CD4-positive, alpha-beta T cell (primary cell): ENCODE data around the gene ZFX. TPM values are rescaled to one million over a fixed set of nuclear protein-coding genes. Genes with fewer than 3 reads are reported as not detected.

Experiments
- ATAC-seq: fragments of 200-7000 bp; cut with Tn5 transposase; one replicate; pipeline ENCODE4 v1.10.0; 2022; ENCODE audit warnings: mild to moderate bottlenecking; ENCODE audit not compliant: poor library complexity
- CTCF ChIA-PET: fragments of 350-600 bp; sonication (Branson Sonifier 250); formaldehyde crosslinking; loops from one replicate; lab custom pipeline; 2021; ENCODE audit warnings: antibody characterized with exemption, inconsistent platforms; lab: Charles Lee
- POLR2A ChIA-PET: fragments of 350-600 bp; sonication (Branson Sonifier 250); formaldehyde crosslinking; loops from one replicate; lab custom pipeline; 2021; ENCODE audit warnings: antibody characterized with exemption, inconsistent platforms; lab: Charles Lee
- DNase-seq, 14 experiments: peaks; one replicate each; pipeline ENCODE4 v3.0.0-alpha.2; 2013 to 2020; ENCODE audit warnings: mixed read lengths in 2 of 14
- H3K27ac ChIP-seq, 2 donors: one replicate each; pipeline versions ENCODE4 v1.5.1 to v1.7.0; 2013; ENCODE audit warnings: low read length in 2 of 2, low read depth in 1 of 2, mild to moderate bottlenecking in 1 of 2
- H3K27me3 ChIP-seq, 2 experiments: 1 replicate in 1 of 2; 2 replicates in 1 of 2; pipeline versions ENCODE4 v1.6.1 to v1.7.0; 2013; ENCODE audit warnings: low read length in 2 of 2, control low read depth in 1 of 2, mild to moderate bottlenecking in 1 of 2, moderate library complexity in 1 of 2; ENCODE audit not compliant: insufficient read depth in 2 of 2, control insufficient read depth in 1 of 2
- H3K36me3 ChIP-seq: one replicate; pipeline ENCODE4 v1.6.1; 2013; ENCODE audit warnings: low read length, control low read depth; ENCODE audit not compliant: insufficient read depth
- H3K4me1 ChIP-seq: one replicate; pipeline ENCODE4 v1.6.1; 2013; ENCODE audit warnings: low read length, control low read depth; ENCODE audit not compliant: insufficient read depth
- H3K4me3 ChIP-seq: one replicate; pipeline ENCODE4 v1.5.1; 2013; ENCODE audit warnings: mild to moderate bottlenecking, low read length, moderate library complexity
- H3K9me3 ChIP-seq, 2 experiments: 1 replicate in 1 of 2; 2 replicates in 1 of 2; pipeline versions ENCODE4 v1.6.1 to v1.7.0; 2013; ENCODE audit warnings: low read length in 2 of 2, mild to moderate bottlenecking in 2 of 2, control low read depth in 1 of 2, moderate library complexity in 1 of 2; ENCODE audit not compliant: control insufficient read depth in 1 of 2, insufficient read depth in 1 of 2
- H3K27ac Mint-ChIP-seq: one replicate; pipeline ENCODE4 v1.8.0; 2020; ENCODE audit warnings: mixed read lengths
- H3K27me3 Mint-ChIP-seq: one replicate; pipeline ENCODE4 v1.8.0; 2021; ENCODE audit warnings: mixed read lengths
- H3K36me3 Mint-ChIP-seq: one replicate; pipeline ENCODE4 v1.8.0; 2021; ENCODE audit warnings: low read depth, mixed read lengths
- H3K4me1 Mint-ChIP-seq: one replicate; pipeline ENCODE4 v1.8.0; 2021; ENCODE audit warnings: low read depth, mixed read lengths
- H3K4me3 Mint-ChIP-seq: one replicate; pipeline ENCODE4 v1.8.0; 2020; ENCODE audit warnings: mild to moderate bottlenecking, mixed read lengths
- H3K9me3 Mint-ChIP-seq: one replicate; pipeline ENCODE4 v1.8.0; 2020; ENCODE audit warnings: mixed read lengths
- CTCF ChIP-seq: fragments of 200-600 bp; IDR thresholded peaks from one replicate; pipeline ENCODE4 v1.8.0; 2022; ENCODE audit warnings: antibody characterized with exemption, mild to moderate bottlenecking
- intact Hi-C, 2 experiments: fragments of 100-400 bp; cut with DNase I in 1 of 2; cut with micrococcal nuclease in 1 of 2; formaldehyde crosslinking; loops; one replicate each; pipeline versions ENCODE4 v1.15.1 to v1.9.0; 2023 to 2025; cut with DNase I, micrococcal nuclease
- total RNA-seq, 174 experiments: library from RNA in 2 of 174; stranded (reverse) in 2 of 174; gene quantifications; one replicate each; pipeline ENCODE4 v1.2.3 and lab custom pipeline; 2021 to 2026

The ZFX gene
- total RNA-seq, 2 experiments from 2014 or later = 44.2 to 50.1 TPM

- Histone ChIP-seq H3K4me3 (no peak overlapping the region), H3K36me3 (peaks cover 19% of the 10 kb centered on the region), H3K27ac (no peak overlapping the region), H3K27me3 (no peaks in the 10 kb centered on the region), H3K9me3 (no peaks in the 10 kb centered on the region), H3K4me1 (no peaks in the 10 kb centered on the region)
- H3K27me3 Mint-ChIP-seq = no peaks in the 10 kb centered on the region
- H3K36me3 Mint-ChIP-seq = peaks cover 8% of the 10 kb centered on the region
- no peak for TF ChIP-seq CTCF
- intact Hi-C loops = no loop called here
- H3K4me3 Mint-ChIP-seq = no peak overlapping the region
- no peaks in the 10 kb centered on the region for H3K9me3 Mint-ChIP-seq
- H3K27ac Mint-ChIP-seq = peak overlapping the region; percentile 2
- no peaks in the 10 kb centered on the region for H3K4me1 Mint-ChIP-seq
- CTCF ChIA-PET = interaction anchor here (1.2 kb wide), 1 partner anchor 17 kb away, joined by 3 read pairs; no protein-coding TSS in a partner anchor
- ATAC-seq (no peak), DNase-seq (no peak)
- POLR2A ChIA-PET = no interaction called here
These were observed 66.5 kb downstream of the ZFX start for GRCh38 chrX:24216037-24216436.

GRCh38 chrX:24216827-24217226 is 67.3 kb downstream of the ZFX start:
- Mint-ChIP-seq H3K9me3 (no peaks in the 10 kb centered on the region), H3K27ac (no peak overlapping the region), H3K36me3 (peaks cover 4% of the 10 kb centered on the region), H3K27me3 (no peaks in the 10 kb centered on the region), H3K4me3 (no peak overlapping the region), H3K4me1 (no peaks in the 10 kb centered on the region)
- no peak for TF ChIP-seq CTCF
- no peak for ATAC-seq
- Histone ChIP-seq H3K27me3 (no peaks in the 10 kb centered on the region), H3K4me1 (no peaks in the 10 kb centered on the region), H3K36me3 (peaks cover 14% of the 10 kb centered on the region), H3K4me3 (no peak overlapping the region), H3K27ac (peak overlapping the region in 1 of 2 donors; percentile 13), H3K9me3 (no peaks in the 10 kb centered on the region)
- ChIA-PET POLR2A (no interaction called here), CTCF (interaction anchor here (1.2 kb wide), 1 partner anchor 17 kb away, joined by 3 read pairs; no protein-coding TSS in a partner anchor)
- no peak for DNase-seq
- intact Hi-C loops = no loop called here

- Histone ChIP-seq H3K4me1 (no peaks in the 10 kb centered on the region), H3K9me3 (no peaks in the 10 kb centered on the region), H3K36me3 (peaks cover 5% of the 10 kb centered on the region), H3K27ac (no peak overlapping the region), H3K27me3 (no peaks in the 10 kb centered on the region), H3K4me3 (no peak overlapping the region)
- H3K9me3 Mint-ChIP-seq = no peaks in the 10 kb centered on the region
- H3K27me3 Mint-ChIP-seq = no peaks in the 10 kb centered on the region
- H3K4me1 Mint-ChIP-seq = no peaks in the 10 kb centered on the region
- no peak for TF ChIP-seq CTCF
- ChIA-PET POLR2A (no interaction called here), CTCF (no interaction called here)
- no peak for DNase-seq
- no peaks in the 10 kb centered on the region for H3K36me3 Mint-ChIP-seq
- no peak overlapping the region for H3K27ac Mint-ChIP-seq
- no peak overlapping the region for H3K4me3 Mint-ChIP-seq
- intact Hi-C loops = no loop called here
- ATAC-seq = no peak
These were observed 69.8 kb downstream of the ZFX start for GRCh38 chrX:24219320-24219719.
